ENCODE results near the gene KIF26B. TPM values are rescaled to one million over a fixed set of nuclear protein-coding genes. Genes with fewer than 3 reads are reported as not detected.

The KIF26B gene
- total RNA-seq, 1 experiment from 2014 or later, result 2.3 TPM

DNA sequence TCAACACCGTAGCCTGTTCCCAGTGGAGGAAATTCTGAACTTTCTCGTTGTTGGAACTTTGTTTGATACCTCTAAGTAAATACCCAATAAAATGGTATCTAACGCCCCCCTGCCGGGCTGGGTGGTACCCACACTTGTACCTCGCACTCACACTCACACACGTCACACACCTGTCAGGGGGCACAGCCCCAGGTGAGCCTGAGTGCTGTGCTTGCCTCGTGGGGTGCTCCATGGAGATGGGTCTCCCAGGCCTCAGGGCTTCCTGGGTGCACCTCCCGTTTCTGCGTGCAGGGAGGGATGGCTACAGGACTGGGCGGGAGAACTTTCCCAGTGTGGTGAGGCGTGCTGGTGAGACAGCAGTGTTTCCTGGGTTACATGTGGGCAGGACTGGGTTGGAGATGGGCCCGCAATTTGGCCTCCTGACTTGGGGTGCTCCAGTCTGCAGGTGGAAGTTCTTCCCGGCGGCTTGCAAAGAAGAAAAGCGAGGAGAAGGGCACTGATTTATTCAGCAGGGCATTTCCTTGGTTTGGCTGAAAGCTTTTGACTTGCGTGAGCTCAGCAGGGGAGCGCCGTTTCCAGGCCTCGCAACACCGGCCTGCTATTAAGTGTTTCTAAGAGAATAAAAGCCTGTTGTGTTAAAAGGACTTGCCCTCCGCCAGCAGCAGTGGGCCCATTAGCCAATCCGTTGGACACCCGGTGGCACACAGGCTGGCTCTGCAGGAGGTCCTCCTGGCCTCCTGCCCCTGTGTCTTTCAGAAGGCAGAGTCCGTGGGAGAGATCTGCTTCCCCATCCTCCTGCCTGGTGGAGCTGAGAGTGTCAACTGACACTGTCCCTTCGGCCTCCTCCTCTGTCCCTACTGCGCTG lies 79.7 kb downstream of the KIF26B start:
- Histone ChIP-seq H3K4me2 (ENCODE audit: low read depth, low read length, poor library complexity, severe bottlenecking) (no peak overlapping the region), H3K9ac (ENCODE audit: low read length) (no peak overlapping the region), H3K27me3 (ENCODE audit: low read length) (no peaks in the 10 kb centered on the region), H3K9me3 (ENCODE audit: low read length) (no peaks in the 10 kb centered on the region), H4K20me1 (ENCODE audit: insufficient read depth, low read depth, low read length) (no peaks in the 10 kb centered on the region), H3K27ac (ENCODE audit: low read length) (no peak overlapping the region), H2AFZ (ENCODE audit: low read length) (no peak overlapping the region), H3K36me3 (ENCODE audit: insufficient read depth, low read length) (no peaks in the 10 kb centered on the region), H3K79me2 (ENCODE audit: low read length) (no peaks in the 10 kb centered on the region), H3K4me1 (ENCODE audit: low read length) (no peaks in the 10 kb centered on the region), H3K9me2 (replicated peaks; ENCODE audit: insufficient read depth, low read length) (no peaks in the 10 kb centered on the region), H3K4me3 (ENCODE audit: low read length) (no peak overlapping the region)
- no peak for DNase-seq

DNA sequence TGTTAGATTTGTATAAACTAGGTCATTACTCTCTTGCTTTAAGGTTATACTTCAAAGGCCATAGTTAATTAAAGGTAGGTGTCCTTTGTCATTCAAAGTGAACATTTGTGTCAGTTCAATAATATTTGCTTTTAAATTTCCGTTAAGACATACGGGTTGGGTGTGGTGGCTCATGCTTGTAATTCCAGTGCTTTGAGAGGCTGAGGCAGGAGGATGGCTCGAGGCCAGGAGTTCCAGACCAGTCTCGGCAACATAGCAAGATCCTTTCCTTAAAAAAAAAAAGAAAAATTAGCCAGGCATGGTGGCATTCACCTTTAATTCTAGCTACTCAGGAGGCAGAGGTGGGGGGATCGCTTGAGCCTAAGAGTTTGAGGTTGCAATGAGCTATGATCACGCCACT lies 80.4 kb downstream of the KIF26B start:
- H3K36me3 ChIP-seq (ENCODE audit: insufficient read depth, low read length), result no peaks in the 10 kb centered on the region
- no peaks in the 10 kb centered on the region for H3K27me3 ChIP-seq (ENCODE audit: low read length)
- H3K79me2 ChIP-seq (ENCODE audit: low read length), result no peaks in the 10 kb centered on the region
- no peak for DNase-seq
- H3K4me1 ChIP-seq (ENCODE audit: low read length), result no peaks in the 10 kb centered on the region
- no peaks in the 10 kb centered on the region for H3K9me2 ChIP-seq (replicated peaks; ENCODE audit: insufficient read depth, low read length)
- H3K9ac ChIP-seq (ENCODE audit: low read length), result no peak overlapping the region
- no peaks in the 10 kb centered on the region for H4K20me1 ChIP-seq (ENCODE audit: insufficient read depth, low read depth, low read length)
- H2AFZ ChIP-seq (ENCODE audit: low read length), result no peak overlapping the region
- no peak overlapping the region for H3K27ac ChIP-seq (ENCODE audit: low read length)
- no peak overlapping the region for H3K4me2 ChIP-seq (ENCODE audit: low read depth, low read length, poor library complexity, severe bottlenecking)
- no peaks in the 10 kb centered on the region for H3K9me3 ChIP-seq (ENCODE audit: low read length)
- no peak overlapping the region for H3K4me3 ChIP-seq (ENCODE audit: low read length)

DNA sequence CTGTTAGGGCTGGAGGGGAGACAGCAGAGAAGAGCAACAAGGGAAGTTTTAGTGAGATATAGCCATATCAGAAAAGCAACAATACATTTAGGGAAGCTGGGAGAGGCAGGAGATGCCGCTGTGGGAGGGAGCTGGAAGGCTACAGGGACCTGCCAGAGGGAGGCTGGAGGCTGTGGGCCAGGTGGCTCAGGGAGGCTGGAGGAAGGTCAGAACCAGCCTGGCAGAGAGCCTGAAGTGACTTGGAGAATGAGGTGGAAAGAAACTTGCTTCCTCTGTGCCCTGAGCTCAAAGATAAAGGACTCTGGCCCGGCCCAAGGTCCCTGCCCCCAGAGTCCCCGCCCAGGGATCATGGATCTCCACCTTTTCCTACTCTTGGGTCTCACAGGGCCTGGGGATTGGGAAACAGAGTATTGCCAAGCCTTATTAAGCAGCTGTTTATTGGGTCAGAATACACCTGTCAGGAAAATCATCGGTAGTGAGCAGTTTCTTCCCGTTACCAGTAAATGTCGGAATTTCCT lies 85.9 kb downstream of the KIF26B start:
- no peak for DNase-seq
- no peaks in the 10 kb centered on the region for H3K9me2 ChIP-seq (replicated peaks; ENCODE audit: insufficient read depth, low read length)

DNA sequence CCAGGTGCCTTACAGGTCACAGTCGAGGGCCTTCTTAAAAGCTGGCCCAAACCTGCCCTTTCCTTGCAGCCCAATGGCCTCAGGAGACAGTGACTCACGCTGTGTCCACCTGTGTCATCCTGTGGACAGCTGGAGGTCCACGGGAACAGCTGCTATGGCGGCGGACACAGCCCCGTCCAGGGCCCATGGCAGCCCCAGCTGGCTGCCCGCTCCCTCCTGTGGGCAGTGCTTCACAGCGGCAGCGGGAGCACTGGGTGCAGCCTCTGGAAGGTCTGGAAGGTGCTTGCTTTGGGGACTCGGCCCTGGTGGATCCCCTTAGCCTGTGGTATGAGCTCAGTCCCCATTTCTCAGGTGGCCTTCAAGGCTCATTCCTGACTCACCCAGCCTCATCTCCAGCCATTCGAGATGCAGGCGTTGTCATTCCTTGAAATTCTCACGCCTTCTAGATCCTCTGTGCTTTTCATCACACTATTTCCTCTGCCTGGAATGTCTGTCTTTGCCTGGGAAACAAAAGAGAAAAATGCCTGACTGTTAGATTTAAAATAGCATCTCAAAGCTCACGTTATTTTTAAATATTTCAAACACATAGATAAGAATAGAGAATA lies 86.8 kb downstream of the KIF26B start:
- Histone ChIP-seq H3K9me2 (replicated peaks; ENCODE audit: insufficient read depth, low read length) (no peaks in the 10 kb centered on the region), H3K9ac (ENCODE audit: low read length) (no peak overlapping the region), H2AFZ (ENCODE audit: low read length) (no peak overlapping the region), H3K79me2 (ENCODE audit: low read length) (no peaks in the 10 kb centered on the region), H3K9me3 (ENCODE audit: low read length) (no peaks in the 10 kb centered on the region), H3K27ac (ENCODE audit: low read length) (no peak overlapping the region), H4K20me1 (ENCODE audit: insufficient read depth, low read depth, low read length) (no peaks in the 10 kb centered on the region), H3K27me3 (ENCODE audit: low read length) (no peaks in the 10 kb centered on the region), H3K4me1 (ENCODE audit: low read length) (no peaks in the 10 kb centered on the region), H3K36me3 (ENCODE audit: insufficient read depth, low read length) (no peaks in the 10 kb centered on the region), H3K4me3 (ENCODE audit: low read length) (no peak overlapping the region), H3K4me2 (ENCODE audit: low read depth, low read length, poor library complexity, severe bottlenecking) (no peak overlapping the region)
- no peak for DNase-seq

More for the DNA sequence above, 85.9 kb downstream of the KIF26B start:
- H2AFZ ChIP-seq (ENCODE audit: low read length), result no peak overlapping the region
- H3K9me3 ChIP-seq (ENCODE audit: low read length), result no peaks in the 10 kb centered on the region
- H3K36me3 ChIP-seq (ENCODE audit: insufficient read depth, low read length), result no peaks in the 10 kb centered on the region
- no peak overlapping the region for H3K4me3 ChIP-seq (ENCODE audit: low read length)
- H3K27ac ChIP-seq (ENCODE audit: low read length), result no peak overlapping the region
- no peak overlapping the region for H3K4me2 ChIP-seq (ENCODE audit: low read depth, low read length, poor library complexity, severe bottlenecking)
- no peaks in the 10 kb centered on the region for H3K4me1 ChIP-seq (ENCODE audit: low read length)
- no peaks in the 10 kb centered on the region for H3K79me2 ChIP-seq (ENCODE audit: low read length)
- H3K9ac ChIP-seq (ENCODE audit: low read length), result no peak overlapping the region
- H3K27me3 ChIP-seq (ENCODE audit: low read length), result no peaks in the 10 kb centered on the region
- no peaks in the 10 kb centered on the region for H4K20me1 ChIP-seq (ENCODE audit: insufficient read depth, low read depth, low read length)

DNA sequence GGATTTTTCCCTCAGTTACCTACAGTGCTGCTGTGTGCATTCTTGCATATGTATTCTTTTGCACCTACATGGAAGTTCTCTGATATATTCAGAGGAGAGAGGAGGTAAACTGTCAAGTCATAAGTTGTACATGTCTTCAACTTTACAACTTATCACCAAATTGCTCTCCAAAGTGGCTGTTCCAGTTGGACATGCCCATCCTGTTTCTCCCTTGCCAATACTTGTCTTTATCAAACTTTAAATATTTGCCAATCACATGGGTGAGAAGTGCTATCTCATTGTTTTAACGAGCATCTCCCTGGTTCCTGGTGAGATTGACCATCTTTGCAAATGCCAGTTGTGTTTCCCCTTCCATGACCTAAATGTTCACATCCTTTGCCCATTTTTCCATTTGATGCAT lies 88.2 kb downstream of the KIF26B start:
- Histone ChIP-seq H3K4me3 (ENCODE audit: low read length) (no peak overlapping the region), H3K9ac (ENCODE audit: low read length) (no peak overlapping the region), H3K79me2 (ENCODE audit: low read length) (no peaks in the 10 kb centered on the region), H3K36me3 (ENCODE audit: insufficient read depth, low read length) (no peaks in the 10 kb centered on the region), H3K9me2 (replicated peaks; ENCODE audit: insufficient read depth, low read length) (no peaks in the 10 kb centered on the region), H4K20me1 (ENCODE audit: insufficient read depth, low read depth, low read length) (no peaks in the 10 kb centered on the region), H3K4me1 (ENCODE audit: low read length) (no peaks in the 10 kb centered on the region), H3K27me3 (ENCODE audit: low read length) (no peaks in the 10 kb centered on the region), H3K4me2 (ENCODE audit: low read depth, low read length, poor library complexity, severe bottlenecking) (no peak overlapping the region), H2AFZ (ENCODE audit: low read length) (no peak overlapping the region), H3K9me3 (ENCODE audit: low read length) (no peaks in the 10 kb centered on the region), H3K27ac (ENCODE audit: low read length) (no peak overlapping the region)
- DNase-seq, result no peak

DNA sequence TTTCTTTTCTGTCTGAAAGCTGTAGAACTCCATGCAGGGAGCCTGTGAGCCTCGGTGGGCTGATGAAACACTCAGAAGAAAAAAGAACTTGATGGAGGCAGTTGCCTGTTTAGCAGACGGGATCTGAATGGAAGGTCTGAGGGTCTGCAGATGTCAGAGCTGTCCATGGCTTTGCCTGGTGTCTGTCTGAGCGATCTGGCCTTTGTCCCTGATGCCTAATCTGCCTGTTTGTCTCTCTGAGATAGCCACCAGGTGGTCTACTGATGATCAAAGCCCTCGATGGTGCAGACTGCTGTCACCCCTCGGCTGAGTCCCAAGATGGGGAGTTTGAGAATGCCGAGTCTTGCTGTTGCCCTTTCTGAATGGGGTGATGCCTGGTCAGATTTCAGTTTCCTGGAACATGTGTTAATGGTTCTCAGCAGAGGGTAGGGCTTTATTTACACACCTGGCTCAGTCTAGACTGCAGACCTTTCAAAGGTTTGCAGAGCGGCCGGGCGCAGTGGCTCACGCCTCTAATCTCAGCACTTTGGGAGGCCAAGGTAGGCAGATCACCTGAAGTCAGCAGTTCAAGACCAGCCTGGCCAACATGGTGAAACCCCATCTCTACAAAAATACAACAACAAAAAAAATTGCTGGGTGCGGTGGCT lies 90.4 kb downstream of the KIF26B start:
- no peak overlapping the region for H3K4me3 ChIP-seq (ENCODE audit: low read length)
- H3K9ac ChIP-seq (ENCODE audit: low read length), result no peak overlapping the region
- no peak for DNase-seq
- H4K20me1 ChIP-seq (ENCODE audit: insufficient read depth, low read depth, low read length), result no peaks in the 10 kb centered on the region
- no peaks in the 10 kb centered on the region for H3K4me1 ChIP-seq (ENCODE audit: low read length)
- no peak overlapping the region for H3K27ac ChIP-seq (ENCODE audit: low read length)
- H3K9me2 ChIP-seq (replicated peaks; ENCODE audit: insufficient read depth, low read length), result no peaks in the 10 kb centered on the region
- H3K27me3 ChIP-seq (ENCODE audit: low read length), result no peaks in the 10 kb centered on the region
- H3K9me3 ChIP-seq (ENCODE audit: low read length), result no peaks in the 10 kb centered on the region
- no peaks in the 10 kb centered on the region for H3K36me3 ChIP-seq (ENCODE audit: insufficient read depth, low read length)
- H3K4me2 ChIP-seq (ENCODE audit: low read depth, low read length, poor library complexity, severe bottlenecking), result no peak overlapping the region
- no peak overlapping the region for H2AFZ ChIP-seq (ENCODE audit: low read length)
- H3K79me2 ChIP-seq (ENCODE audit: low read length), result no peaks in the 10 kb centered on the region

DNA sequence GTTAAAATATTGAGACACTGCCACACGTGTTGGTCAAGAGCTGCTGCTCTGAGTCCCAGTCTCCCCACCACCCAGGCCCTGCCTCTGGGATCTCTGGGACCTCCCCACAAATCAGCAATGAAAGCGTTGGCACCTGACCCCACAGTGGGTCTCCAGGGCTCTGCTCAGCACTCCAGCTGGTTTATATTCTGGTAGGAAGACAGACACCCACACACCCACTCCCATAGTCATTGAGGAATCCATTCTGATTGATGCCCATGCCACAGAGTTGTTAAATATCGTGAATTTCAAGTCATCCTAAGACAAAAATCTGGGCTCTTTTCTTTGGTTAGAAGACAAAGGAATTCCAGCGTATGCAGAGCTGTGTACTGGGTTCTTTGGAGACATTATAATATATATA lies 91.6 kb downstream of the KIF26B start:
- H3K9me3 ChIP-seq (ENCODE audit: low read length), result no peaks in the 10 kb centered on the region
- no peak overlapping the region for H3K27ac ChIP-seq (ENCODE audit: low read length)
- H3K27me3 ChIP-seq (ENCODE audit: low read length), result no peaks in the 10 kb centered on the region
- no peak for DNase-seq
- no peak overlapping the region for H2AFZ ChIP-seq (ENCODE audit: low read length)
- no peak overlapping the region for H3K4me3 ChIP-seq (ENCODE audit: low read length)
- no peaks in the 10 kb centered on the region for H3K79me2 ChIP-seq (ENCODE audit: low read length)
- H3K9ac ChIP-seq (ENCODE audit: low read length), result no peak overlapping the region
- H3K36me3 ChIP-seq (ENCODE audit: insufficient read depth, low read length), result no peaks in the 10 kb centered on the region
- H4K20me1 ChIP-seq (ENCODE audit: insufficient read depth, low read depth, low read length), result no peaks in the 10 kb centered on the region
- no peaks in the 10 kb centered on the region for H3K9me2 ChIP-seq (replicated peaks; ENCODE audit: insufficient read depth, low read length)
- H3K4me2 ChIP-seq (ENCODE audit: low read depth, low read length, poor library complexity, severe bottlenecking), result no peak overlapping the region
- H3K4me1 ChIP-seq (ENCODE audit: low read length), result no peaks in the 10 kb centered on the region

DNA sequence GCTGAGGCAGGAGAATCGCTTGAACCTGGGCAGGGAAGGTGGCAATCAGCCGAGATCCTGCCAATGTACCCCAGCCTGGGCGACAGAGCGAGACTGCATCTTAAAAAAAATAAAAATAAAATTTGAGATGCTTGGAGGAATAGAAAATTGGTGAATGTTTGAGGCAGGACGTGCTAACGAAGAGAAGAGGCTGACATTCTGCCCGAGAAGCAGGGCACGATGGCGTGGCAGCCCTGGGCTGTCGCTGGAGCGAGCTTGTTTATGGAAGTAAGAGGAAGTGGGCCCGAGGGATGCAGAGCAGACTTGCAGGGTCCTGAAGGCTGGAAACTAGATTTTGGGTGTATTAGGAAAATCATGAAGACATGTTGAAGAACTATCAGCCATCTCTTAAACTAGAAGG lies 92.6 kb downstream of the KIF26B start:
- Histone ChIP-seq H3K9ac (ENCODE audit: low read length) (no peak overlapping the region), H3K79me2 (ENCODE audit: low read length) (no peaks in the 10 kb centered on the region), H3K36me3 (ENCODE audit: insufficient read depth, low read length) (no peaks in the 10 kb centered on the region), H3K9me2 (replicated peaks; ENCODE audit: insufficient read depth, low read length) (no peaks in the 10 kb centered on the region), H3K27ac (ENCODE audit: low read length) (no peak overlapping the region), H2AFZ (ENCODE audit: low read length) (no peak overlapping the region), H3K4me2 (ENCODE audit: low read depth, low read length, poor library complexity, severe bottlenecking) (no peak overlapping the region), H3K4me3 (ENCODE audit: low read length) (no peak overlapping the region), H4K20me1 (ENCODE audit: insufficient read depth, low read depth, low read length) (no peaks in the 10 kb centered on the region), H3K9me3 (ENCODE audit: low read length) (no peaks in the 10 kb centered on the region), H3K27me3 (ENCODE audit: low read length) (no peaks in the 10 kb centered on the region), H3K4me1 (ENCODE audit: low read length) (no peaks in the 10 kb centered on the region)
- DNase-seq, result no peak
